HG03442 (cell line): ENCODE data around the gene TNRC6B.
"Not testable (repeated sequence)": the region's sequence is repeated elsewhere in the genome, so short reads cannot be mapped to it uniquely, and the experiment has no call there.

Experiments used
- ATAC-seq: cut with Tn5 transposase; IDR thresholded peaks from one replicate; pipeline ENCODE4 v1.9.1; 2021; ENCODE audit warnings: mild to moderate bottlenecking, moderate library complexity; ENCODE audit not compliant: unreplicated experiment

Gene TNRC6B, protein sequence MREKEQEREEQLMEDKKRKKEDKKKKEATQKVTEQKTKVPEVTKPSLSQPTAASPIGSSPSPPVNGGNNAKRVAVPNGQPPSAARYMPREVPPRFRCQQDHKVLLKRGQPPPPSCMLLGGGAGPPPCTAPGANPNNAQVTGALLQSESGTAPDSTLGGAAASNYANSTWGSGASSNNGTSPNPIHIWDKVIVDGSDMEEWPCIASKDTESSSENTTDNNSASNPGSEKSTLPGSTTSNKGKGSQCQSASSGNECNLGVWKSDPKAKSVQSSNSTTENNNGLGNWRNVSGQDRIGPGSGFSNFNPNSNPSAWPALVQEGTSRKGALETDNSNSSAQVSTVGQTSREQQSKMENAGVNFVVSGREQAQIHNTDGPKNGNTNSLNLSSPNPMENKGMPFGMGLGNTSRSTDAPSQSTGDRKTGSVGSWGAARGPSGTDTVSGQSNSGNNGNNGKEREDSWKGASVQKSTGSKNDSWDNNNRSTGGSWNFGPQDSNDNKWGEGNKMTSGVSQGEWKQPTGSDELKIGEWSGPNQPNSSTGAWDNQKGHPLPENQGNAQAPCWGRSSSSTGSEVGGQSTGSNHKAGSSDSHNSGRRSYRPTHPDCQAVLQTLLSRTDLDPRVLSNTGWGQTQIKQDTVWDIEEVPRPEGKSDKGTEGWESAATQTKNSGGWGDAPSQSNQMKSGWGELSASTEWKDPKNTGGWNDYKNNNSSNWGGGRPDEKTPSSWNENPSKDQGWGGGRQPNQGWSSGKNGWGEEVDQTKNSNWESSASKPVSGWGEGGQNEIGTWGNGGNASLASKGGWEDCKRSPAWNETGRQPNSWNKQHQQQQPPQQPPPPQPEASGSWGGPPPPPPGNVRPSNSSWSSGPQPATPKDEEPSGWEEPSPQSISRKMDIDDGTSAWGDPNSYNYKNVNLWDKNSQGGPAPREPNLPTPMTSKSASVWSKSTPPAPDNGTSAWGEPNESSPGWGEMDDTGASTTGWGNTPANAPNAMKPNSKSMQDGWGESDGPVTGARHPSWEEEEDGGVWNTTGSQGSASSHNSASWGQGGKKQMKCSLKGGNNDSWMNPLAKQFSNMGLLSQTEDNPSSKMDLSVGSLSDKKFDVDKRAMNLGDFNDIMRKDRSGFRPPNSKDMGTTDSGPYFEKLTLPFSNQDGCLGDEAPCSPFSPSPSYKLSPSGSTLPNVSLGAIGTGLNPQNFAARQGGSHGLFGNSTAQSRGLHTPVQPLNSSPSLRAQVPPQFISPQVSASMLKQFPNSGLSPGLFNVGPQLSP (N-terminal part only)

GRCh38 chr22:40177738-40178416 is at the start of gene TNRC6B:
TNRC6B (plus strand) TSS chr22:40177925; CDS start chr22:40178136, 211 bp downstream.
- ATAC-seq: peak; percentile 83

DNA sequence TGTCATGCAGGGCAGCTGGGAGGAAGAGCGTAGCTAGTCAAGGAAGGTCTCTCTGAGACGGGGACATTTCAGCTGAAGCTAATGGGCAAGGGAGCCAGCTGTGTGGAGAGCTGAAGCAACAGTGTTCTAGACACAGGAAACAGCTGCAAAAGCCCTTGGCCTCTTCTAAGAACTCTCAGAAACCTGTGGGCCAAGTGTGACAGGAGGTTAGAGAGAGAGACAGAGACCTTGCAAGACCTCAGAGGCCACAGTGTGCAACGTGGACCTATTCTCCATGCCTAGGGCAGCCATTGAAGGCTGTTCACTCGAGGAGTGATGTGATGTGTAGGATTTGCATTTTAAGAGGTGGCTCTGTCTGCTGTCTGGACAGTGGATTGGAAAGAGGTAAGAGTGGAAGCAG is 48.7 kb upstream of the TNRC6B start:
- ATAC-seq: no peak

DNA sequence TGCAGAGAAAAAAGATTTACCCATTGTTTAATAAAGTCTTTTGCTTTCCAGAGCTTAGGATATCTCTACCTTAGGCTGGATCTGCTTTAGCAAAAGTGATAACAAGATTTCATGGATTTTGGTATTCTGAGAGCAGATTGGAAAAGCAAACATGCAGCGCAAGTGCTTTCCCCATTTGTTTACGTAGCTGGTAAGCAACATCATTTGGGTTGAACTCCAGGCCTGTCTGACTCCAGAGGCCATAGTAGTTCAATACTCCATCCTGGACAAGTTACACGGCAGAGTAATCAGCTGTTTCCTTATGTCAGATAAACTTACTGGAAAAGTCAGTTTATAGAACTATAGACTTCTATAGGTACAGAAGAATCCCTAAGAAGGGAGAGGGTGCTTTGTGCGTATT is 40.6 kb upstream of the TNRC6B start:
- ATAC-seq: no peak

DNA sequence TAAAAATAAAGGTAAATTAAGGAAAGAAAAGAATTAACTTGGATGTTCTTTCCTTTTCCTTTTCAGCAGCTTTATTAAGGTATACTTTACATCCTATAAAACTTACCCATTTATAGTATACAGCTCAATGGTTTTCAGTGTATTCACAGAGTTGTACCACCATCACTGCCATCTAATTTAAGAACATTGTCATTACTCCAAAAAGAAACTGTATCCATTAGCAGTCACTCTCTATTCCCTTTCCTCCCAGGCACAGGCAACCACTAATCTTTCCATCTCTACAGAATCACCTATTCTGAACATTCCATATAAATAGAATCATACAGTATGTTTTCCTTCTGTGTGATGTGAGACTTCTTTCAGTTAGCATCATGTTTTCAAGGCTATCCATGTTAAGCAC is 38.9 kb upstream of the TNRC6B start:
- ATAC-seq: no peak

DNA sequence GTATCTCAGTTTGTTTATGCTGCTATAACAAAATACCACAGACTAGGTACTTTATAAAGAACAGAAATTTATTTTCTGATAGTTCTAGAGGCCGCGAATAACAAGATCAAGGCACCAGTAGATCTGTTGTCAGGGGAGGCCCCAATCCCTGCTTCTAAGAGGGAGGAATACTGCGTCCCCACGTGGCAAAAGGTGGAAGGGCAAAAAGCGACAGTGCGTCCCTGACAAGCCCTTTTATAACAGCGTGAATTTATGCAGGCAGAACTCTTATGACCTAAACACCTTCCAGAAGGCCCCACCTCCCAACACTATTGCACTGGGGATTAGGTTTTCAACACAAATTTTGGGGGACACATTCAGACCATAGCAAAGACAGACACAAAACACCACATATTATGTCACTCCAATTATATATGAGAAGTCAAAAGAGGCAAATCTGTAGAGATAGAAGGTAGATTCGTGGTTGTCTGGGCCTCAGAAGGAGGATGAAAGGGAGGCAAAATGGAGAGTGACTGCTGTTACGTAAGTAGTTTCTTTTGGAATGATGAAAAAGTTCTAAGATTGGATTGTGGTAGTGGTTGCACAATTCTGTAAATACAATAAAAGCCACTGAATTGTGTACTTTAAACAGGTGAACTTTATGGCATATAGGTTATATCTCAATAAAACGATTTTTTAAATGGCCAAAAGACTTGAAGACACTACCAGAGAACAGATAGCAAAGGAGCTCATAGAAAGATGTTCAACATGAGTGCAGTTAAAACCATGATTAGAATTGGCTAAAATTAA is 30.1 kb upstream of the TNRC6B start:
- ATAC-seq: no peak

GRCh38 chr22:40153192-40153591 is 24.5 kb upstream of the TNRC6B start:
- ATAC-seq: no peak

DNA sequence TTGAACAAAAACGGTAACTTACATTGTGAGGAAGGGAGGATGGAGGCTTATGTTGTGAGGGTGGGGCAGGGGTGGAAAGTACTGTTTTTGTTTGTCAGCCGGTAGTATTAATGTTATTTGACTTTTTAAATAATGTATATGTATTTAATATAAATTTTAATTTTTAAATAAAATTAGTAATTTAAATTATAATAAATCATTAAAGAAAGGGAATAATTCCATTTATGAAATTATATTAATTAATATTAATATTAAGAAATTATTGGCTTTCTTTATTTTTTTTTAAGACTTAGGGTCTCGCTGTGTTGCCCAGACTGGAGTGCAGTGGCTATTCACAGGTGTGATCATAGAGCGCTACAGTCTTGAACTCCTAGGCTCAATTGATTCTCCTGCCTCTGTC is 24.0 kb upstream of the TNRC6B start:
- ATAC-seq: no peak

DNA sequence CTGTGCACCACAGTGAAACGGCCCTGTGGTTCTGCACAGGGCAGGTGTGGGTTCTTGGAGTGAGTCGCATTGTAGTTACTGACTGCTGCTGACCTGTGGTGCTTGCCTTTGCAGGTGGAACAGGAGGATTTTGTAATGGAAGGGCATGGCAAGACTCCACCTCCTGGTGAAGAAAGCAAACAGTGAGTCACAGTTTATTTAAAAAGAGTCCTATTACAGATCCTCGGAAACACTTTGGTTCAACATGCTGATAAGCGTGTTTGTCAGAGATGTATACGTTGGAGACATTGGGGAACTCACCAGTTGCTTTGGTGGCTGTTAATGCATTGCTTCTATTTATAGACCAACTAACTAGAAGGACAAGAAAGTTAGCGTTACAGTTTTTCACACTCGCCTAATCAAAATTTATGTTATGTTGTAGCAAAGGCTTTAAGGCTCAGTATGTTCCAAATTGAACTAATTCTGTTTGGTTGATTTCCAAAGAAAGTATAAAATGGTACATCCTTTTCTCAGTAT is 21.7 kb upstream of the TNRC6B start:
- ATAC-seq: no peak

- not testable (repeated sequence) for ATAC-seq
Measured at GRCh38 chr22:40156682-40157081, 21.0 kb upstream of the TNRC6B start.

DNA sequence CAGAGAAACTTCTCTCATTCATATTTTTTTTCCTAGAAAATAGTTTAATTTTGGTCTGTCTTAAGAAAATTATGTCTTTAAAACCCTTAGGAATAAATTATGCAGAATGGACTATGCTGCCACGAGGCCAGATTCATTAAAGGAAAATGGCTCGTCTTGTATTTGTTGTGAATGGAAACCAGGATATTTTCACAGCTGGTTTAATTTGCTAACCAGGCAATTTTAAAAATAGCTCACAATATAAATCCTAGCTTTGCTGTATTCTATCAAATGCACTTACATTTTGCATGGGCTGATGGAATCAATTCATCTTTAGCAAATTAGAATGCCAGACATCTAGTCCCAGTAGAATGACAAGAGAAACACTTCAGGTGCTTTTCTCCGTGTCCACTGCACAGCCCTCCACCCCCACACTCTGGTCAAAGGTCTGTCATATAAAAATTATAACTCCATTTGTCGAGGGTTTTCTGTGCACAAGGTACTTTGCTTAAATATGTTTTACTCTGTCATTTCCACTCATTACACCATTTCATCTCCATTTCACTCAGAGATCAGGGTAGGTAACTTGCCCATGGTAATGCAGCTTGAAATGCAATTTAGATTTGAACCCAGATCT is 20.3 kb upstream of the TNRC6B start:
- no peak for ATAC-seq

DNA sequence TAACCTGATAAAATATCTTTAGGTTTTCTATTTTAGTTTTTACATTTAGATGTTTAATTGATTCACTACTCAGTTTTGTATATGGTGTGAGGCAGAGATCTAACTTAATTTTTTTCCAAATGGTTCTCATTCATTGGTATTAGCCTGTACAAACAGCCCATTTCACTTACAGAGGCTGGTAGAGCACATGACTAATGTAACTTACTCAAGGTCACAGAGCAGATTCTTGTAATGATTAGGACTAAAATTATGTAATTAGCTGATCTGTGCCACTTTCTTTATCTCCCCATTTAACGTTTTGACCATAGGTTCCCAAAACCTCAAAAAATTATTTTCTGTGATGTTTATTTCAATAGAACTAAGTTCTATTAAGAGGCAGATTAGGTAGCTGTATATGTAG is 16.5 kb upstream of the TNRC6B start:
- ATAC-seq: no peak

GRCh38 chr22:40165537-40165936 is 12.2 kb upstream of the TNRC6B start:
- ATAC-seq: not testable (repeated sequence)

GRCh38 chr22:40175611-40176244 is 2.0 kb upstream of the TNRC6B start:
- ATAC-seq: no peak

DNA sequence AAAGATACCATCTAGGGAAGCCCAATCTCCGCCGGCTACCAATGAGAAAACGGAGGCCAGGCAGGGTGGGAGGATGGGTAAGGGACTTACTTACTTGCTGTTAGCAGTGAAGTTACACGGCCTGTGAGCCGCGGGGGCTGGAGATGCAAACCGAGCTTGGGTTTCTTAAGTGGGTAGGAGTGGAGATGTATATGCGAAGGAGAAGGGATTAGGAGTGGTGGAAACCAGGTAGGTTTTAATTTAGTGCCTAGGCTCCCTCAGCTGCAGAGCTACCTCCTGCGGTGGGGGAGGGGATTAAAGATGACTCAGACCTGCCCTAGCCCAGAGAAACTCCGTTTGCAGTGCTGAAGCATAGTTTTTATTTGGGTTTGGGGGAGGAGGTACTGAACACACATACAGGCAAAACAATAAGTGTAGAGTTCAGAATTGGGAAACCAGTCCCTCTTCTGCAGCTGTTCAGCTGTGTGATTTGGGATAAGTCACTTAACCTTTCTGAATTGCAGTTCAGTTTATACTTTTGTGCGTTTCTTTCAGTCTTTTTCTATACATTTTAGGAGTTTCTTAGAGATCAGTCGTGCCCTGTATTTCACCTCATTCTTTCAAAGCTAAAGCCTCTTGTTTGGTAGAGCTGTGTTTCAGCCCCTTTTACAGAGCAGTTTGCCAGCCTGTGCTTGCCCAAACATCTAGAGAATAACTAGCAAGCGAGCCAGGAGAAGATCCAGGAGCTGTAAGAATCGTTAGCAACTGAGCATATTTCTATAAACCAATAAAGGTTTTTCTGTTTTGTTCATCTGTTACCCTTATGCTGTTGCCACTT is 596 bp upstream of the TNRC6B start:
- ATAC-seq: no peak

DNA sequence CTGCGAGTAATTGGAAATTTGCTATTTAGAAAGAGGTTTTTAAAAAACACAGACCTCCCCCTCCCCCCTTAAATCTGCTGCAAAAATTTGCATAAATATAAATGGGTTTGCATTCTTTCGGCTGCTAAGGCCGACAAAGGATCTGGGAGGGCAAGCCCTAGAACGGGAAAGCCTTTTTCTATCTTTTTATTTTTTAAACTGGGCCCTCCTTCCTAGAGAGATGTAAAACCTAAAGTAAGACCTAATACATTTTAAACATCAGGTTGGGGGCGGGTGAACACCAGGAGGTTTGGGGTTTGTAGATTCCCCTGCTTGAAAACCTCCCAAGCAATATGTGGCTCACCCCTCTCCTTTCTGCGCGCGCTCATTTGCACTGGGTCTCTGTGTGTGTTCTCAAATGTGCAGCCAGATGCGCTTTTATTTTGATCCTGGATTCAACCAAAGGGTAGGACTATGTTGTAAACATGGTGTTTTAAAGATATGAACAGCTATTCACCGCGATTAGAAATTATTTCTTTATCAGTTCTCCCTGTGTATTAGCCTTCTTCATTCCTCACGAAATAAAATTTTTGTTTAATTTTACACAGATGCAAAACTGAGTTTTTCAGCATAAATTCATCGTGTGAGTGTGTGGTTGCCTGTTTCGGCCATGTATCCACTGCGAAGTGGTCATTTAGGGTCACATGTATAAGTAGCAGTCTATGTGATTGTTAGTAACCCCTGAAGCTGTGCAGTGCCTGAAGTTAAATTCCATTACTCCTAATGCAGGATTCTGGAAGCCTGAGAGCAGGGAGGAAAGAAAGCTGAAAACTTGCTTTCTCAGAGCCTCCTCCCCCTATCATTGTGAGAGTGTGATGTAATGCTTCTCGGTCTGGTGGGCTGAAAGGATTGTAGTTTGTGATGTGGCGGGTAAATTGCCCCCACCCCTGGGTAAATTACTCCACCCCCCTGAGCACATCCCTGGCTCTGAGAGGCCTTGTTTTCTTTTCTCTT is 988 bp downstream of the TNRC6B start:
- ATAC-seq: no peak

DNA sequence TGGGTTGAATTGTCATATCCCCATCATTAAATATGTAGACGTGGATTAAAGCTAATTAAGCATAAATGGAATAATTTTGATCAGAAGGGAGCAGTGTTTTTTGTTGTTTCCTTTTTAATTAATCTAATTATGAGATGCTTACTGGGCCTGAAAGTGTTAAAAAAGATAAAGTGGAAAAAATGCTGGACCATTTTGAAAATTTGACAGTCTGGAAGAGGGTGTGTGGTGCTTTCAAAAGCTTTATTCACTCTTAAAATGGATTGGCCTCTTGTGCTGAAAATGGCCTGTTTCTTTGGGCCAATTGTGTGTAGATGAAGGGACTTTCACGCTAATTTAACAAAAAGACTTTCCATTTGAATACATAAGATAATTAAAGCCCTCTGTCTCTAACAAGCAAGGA is 1.8 kb downstream of the TNRC6B start:
- ATAC-seq: no peak

DNA sequence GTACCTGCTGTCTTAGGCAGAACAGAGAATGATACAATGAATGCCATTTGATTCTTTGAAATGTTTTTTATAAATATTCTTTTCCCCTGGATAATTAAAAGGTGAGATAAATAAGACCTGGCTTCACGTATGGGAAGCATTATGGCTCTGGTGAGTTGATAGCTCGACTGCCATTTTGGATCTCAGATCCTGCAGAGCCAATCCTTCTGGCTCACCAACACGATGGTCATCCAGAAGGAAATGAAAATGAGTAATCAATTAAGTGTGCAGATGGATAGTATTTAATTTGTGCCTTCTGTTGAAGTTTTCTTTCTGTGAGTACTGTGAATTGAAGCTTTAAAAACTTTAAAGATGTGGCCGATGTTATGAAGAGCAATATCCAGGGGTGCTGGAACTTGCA is 2.7 kb downstream of the TNRC6B start:
- ATAC-seq: no peak
